ENCODE data around the gene RORB.

RORB gene

DNA sequence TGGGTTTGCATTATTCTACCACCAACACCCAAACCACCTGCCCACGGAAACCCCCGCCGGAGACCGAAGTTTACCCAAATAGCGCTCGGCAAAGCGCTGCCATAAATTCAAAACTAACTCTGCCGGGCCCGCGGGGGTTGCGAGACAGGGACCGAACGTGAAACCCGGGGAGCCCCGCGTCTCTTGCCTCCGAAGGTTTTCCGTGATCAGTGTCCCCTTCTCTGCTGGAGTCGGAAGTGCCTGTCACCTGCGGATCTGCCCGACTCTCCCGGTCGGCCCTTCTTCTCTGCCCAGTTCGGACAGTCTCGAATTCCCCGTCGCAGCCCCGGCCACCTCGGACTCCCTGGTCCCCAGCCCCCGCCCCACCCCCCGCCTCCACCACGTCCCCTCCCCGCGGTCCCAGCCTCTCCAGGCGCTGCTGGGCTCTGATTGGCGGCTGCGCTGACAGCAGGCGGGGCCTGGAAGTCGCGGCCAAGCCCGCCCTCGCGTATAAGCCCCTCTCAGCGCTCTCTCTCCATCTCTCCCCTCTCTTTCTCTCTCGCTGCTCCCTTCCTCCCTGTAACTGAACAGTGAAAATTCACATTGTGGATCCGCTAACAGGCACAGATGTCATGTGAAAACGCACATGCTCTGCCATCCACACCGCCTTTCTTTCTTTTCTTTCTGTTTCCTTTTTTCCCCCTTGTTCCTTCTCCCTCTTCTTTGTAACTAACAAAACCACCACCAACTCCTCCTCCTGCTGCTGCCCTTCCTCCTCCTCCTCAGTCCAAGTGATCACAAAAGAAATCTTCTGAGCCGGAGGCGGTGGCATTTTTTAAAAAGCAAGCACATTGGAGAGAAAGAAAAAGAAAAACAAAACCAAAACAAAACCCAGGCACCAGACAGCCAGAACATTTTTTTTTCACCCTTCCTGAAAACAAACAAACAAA, at the start of gene RORB:
Gene RORB (plus strand): TSS at position 517 of the 929 bp plus-strand sequence. CDS start 642 bp downstream, outside the sequence.
- in situ Hi-C loops (cut with HindIII; ENCODE audit: low sequenced_read_pairs), result no loop called here

DNA sequence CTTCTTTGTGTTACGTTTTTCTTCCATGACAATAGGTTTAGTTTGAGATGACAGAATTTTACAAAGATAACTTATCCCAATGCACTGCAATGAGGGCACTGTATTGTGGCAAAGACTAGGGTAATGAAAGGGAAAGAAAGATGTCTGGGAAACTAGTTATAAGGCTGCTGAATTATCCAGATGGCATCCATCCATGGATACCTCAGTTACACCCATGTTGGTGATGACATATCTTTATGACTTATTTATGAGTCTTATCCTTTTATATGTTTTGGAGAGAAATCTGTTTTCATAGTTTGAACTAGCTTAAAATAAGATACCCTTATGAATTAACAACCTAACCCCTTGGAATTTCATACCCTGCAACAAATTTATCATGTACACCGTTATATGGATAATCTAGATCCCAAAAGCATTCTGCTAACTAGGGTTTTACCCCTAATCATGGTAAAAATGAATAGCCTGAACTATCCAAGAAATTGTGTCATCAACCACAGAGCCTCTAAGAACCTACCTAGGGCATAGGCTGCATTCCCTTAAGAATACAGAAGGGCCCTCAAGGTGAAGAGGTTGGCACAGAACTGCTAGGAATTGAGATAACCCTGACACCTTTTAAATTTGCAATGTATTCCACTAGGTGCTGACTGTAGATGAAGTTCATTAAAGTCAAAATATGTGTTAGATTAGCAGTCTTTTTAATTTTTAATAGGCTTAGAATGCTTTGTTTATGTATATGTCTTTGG, 49.5 kb upstream of the RORB start:
- in situ Hi-C loops (cut with HindIII; ENCODE audit: low sequenced_read_pairs), result no loop called here

DNA sequence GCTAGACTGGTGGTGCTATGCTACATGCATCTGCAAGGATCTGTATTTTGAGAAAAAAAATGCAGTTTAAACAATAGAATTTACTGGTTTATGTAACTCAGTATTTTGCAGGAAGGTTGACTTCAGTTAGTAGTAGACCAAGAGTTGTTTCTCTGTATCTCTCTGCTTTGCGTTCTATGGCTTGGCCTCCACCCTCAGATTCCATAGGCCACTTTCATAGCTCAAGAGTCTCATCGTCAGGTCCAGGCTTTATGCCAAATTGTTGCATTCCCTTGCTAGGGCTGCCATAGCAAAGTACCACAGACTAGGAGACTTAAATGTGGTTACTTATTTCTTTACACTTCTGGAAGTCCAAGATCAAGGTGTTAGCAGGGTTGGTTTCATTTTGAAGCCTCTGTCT, 48.1 kb upstream of the RORB start:
- in situ Hi-C loops (cut with HindIII; ENCODE audit: low sequenced_read_pairs), result no loop called here

DNA sequence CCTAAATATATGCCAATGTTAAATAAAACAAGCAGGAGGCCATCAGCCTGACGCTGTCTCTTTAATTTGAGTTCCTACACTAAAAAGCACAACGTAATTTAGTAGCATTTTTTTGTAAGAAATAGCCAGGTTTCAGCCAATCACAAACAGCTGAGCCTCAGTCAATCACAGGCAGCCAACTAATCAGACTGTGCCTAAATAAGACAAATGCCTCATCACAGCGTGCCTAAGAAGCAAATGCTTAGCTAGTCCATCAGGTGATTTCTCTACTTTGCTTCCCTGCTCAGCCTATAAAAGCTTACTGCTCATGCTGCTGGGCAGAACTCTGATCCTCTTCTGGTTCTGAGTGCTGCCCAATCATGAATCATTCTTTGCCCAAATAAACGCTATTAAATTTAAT, 38.3 kb upstream of the RORB start:
- in situ Hi-C loops (cut with HindIII; ENCODE audit: low sequenced_read_pairs), result no loop called here

DNA sequence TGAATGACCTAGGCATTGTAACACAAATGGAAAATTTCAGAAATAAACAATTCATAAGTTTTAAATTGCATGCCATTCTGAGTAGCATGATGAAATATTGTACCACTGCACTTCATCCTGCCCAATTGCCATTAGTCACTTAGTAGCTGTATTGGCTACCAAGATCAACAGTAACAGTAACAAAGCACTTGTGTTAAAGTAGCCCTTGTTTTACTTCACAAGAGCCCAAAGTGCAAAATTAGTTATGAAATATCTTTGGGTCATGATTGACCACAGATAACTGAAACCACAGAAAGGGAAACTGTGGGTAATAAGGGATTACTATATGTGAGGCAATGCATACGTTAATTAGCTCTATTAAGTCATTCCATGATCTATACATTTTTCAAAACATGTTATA, 33.3 kb upstream of the RORB start:
- in situ Hi-C loops (cut with HindIII; ENCODE audit: low sequenced_read_pairs), result no loop called here

DNA sequence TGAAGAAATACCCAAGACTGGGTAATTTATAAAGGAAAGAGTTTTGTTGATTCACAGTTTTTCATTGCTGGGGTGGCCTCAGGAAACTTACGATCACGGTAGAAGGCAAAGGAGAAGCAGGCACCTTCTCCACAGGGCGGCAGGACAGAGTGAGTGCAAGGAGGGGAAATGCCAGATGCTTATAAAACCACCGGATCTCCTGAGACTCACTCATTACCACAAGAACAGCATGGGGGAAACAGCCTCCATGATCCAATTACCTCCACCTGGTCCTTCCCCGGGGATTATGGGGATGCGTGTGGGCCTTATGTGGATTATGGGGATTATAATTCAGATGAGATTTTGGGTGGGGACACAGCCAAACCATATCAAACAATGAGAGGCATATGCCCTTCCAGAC, 18.5 kb upstream of the RORB start:
- in situ Hi-C loops (cut with HindIII; ENCODE audit: low sequenced_read_pairs), result no loop called here

DNA sequence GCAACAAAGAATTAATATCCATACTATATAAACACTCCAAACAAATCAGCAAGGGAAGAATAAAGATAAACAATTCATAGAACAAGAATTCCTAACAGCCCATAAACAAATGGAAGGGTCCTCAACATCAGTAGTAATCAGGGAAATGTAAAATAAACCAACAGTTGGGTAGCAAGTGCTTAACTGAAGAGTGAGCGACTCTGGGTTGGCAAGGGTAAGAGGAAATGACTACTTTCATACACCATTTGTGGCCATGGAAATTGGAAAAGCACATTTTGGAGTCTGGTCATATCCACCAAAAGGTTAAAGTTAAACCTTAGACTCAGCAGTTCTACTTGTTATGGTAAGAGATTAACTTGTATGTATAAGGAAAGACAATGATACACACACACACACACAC, 17.4 kb upstream of the RORB start:
- in situ Hi-C loops (cut with HindIII; ENCODE audit: low sequenced_read_pairs), result no loop called here

DNA sequence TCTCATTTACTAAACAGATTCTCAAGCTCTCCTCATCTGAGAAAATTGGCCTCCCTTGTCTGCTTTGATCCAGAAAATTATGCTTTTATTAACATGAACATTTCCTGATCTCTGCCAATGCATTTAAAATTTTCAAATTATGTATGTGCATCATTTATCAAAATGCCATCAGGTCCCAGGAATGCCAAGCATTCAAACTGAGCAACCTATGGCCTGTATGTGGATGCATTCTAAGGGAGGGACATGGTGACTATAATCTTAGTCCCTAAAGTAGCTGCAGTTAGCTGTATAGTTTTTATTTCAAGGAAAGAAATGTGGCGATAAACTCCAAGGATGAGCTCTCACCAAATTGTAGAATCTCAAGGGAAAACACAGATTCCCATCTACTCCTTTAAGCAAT, 9.7 kb upstream of the RORB start:
- in situ Hi-C loops (cut with HindIII; ENCODE audit: low sequenced_read_pairs), result no loop called here

DNA sequence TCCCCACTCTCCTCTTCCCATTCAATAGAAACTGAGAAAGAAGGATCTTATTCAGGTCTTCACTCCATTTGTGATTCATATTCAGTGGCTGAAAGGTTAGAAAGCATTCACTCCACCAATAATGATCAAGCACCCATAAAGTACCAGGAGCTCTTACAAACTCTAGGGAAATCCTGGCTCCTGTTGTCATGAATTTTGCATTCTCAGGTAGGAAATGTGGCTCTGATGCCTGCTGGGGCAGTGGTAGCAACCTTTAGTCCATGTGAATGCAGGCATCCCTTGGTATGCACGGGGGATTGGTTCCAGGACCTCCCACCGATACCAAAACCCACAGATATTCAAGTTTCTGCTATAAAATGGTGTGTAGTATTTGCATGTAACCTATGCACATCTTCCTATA, 3.6 kb upstream of the RORB start:
- in situ Hi-C loops (cut with HindIII; ENCODE audit: low sequenced_read_pairs), result no loop called here

DNA sequence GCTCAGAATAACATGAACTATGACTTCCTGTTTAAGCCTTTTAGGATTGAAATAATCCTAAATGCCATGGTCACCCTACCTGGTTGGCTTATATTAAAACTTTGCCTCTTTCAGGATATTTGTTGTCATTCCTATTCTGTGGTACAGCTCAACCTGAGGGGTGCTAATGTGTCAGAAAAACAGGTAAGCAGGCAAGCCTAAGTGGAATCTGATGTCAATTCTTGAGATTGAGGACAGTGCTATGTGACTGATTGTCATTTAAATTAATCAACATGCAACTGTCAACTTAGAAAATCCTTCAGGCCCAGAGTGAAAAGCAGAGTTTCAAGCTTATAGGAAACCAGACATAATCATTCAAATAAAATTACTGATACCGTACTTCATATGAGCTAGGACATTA, 2.6 kb upstream of the RORB start:
- in situ Hi-C loops (cut with HindIII; ENCODE audit: low sequenced_read_pairs), result no loop called here

DNA sequence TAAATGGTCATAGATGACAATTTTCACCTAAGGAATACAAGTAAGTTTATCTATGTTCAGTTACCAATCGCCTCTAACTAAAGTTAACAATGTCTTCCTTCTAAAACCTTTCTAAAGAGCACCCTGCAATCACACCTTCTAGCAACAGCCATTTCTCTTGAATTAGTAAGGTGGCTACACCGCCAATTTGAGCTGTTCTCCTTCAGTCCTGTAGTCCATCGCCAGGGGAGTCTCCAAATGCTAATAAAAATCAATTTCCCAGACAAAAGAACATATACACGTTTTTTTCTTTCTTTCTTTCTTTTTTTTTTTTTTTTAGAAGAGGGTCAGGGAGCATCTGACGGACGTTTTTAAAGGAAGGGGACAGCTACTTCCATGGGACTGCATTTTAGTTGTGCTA, 729 bp upstream of the RORB start:
- in situ Hi-C loops (cut with HindIII; ENCODE audit: low sequenced_read_pairs), result no loop called here

DNA sequence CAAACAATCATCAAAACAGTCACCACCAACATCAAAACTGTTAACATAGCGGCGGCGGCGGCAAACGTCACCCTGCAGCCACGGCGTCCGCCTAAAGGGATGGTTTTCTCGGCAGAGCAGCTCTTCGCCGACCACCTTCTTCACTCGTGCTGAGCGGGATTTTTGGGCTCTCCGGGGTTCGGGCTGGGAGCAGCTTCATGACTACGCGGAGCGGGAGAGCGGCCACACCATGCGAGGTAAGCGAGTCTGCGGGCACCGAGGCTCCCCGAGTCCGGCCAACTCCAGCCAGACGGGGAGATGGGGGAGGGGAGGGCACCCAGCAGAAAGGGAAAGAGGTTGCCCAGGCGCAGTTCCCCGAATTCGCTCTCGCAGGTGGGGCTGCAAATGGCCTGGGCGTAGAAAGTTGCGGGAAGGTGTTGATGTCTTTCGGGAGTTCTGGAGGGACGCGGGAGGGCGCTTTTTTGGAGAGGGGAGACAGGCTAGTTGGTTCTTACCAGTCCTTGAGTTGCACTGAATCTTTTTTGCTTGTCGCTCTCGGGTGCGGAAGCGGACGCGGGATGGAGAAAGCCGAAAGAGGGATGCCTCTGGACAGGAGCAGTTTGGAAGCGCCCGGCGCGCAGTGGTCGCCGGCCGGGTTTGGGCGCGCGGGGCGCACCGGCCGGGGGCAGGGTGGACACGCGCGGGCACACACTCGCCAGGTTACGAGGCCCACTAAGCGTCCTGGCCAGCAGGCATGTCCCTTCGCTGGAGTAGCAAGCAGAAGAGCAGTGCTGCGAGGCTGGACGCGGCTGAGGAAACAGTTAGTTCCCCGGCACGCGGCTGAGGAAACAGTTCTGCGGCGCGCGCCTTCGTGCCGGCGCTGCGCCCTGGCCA, 849 bp downstream of the RORB start:
- in situ Hi-C loops (cut with HindIII; ENCODE audit: low sequenced_read_pairs), result no loop called here

DNA sequence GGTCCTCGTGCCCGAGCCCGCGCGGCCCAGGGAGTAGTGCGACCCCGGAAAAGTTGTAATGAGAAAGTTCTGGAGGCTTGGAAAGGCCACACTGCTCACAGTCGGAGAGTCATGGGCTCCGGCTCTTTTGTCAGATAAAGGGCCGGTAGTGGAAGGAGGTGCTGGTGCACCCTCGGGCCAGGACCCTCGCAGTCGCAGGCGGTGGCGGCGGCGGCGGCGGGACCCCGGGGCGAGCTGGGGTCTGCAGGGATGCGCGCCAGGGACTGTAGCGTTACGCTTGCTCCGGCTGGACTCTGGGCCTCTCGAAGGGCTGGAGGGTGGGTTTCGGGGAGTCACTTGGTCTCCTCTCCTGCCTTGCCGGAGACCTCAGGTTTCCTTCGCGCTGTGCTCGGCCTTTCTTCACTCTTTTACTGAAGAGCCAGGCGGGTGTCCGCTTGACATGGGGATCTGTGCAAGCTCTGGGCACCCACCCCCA, 1.5 kb downstream of the RORB start:
- in situ Hi-C loops (cut with HindIII; ENCODE audit: low sequenced_read_pairs), result no loop called here

DNA sequence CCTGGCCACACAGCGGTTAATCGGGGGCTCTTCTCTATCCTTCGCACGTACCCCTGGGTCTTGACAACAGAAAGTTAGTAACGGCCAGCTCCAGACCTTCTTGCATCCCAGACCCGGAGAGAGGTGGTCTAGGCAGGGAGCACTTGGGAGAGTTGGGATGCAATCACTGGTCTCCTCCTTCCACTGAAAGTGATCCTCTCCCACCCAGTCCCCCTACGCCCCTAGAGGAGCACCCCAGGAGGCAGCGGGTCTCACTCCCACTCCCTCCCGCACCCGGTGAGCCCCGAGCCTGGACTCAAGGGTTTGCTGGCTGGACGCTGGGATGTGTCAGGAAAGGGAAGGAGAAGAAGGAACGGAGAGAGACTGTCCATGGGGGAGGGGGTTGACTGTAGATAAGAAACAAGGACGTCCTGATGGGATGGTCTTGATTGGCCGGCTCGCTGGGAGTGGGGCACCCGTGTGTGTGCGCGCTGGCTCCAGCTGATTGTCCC, 2.0 kb downstream of the RORB start:
- in situ Hi-C loops (cut with HindIII; ENCODE audit: low sequenced_read_pairs), result no loop called here

DNA sequence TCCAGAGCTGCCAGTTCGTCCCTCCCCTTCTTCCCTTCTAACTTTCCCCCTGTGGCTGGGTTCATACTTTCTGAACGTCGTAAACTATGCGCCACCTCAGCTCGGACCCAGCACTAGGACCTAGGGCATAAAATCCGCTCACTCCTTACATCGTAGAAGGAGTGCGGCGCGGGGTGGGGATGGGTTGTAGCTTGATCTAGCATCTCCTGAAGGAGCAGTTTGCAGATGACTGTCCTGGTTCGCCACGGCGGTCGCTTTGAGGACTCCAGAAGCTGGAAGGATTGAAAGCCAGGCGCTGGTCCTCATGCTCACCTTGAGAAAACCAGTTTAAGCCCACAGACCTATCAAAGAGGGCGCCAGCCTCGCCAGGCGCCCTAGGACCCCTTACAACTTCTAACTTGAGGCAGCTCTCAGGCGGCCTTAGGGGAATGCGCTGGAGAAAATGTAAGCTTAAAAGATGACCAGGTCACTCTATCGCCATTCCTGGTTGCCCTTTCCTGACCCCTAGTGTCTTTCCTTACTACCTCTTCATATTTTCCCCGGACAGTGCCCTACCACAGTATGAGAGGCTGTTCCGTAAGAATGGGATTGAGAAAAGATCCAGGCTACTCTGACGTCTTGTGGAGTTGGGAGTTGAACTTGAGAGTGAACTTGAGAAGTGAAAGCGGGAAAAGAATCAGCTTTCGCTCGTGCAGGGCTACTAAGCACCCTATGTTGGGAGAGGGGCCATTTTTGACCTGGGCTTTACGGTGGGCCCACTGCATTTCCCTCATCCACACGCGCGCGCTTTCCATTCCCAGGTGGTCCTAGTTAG, 2.8 kb downstream of the RORB start:
- in situ Hi-C loops (cut with HindIII; ENCODE audit: low sequenced_read_pairs), result no loop called here

DNA sequence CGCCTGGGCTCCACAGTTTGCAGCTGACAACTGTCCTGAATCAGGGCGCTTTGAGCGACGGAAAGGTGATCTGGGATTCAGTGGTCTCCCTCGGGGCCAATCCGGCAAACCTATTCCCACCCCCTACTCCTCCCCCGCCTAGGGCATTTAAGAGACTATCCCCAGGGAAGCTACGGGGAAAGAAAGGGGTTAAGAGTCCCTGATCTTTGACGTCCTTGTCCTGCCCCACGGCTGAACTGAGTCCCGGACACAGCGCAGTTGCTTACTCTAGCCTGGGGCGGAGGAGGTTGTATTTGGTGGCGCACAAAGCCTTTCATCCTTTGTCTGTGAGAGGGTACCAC, 3.4 kb downstream of the RORB start:
- in situ Hi-C loops (cut with HindIII; ENCODE audit: low sequenced_read_pairs), result no loop called here

DNA sequence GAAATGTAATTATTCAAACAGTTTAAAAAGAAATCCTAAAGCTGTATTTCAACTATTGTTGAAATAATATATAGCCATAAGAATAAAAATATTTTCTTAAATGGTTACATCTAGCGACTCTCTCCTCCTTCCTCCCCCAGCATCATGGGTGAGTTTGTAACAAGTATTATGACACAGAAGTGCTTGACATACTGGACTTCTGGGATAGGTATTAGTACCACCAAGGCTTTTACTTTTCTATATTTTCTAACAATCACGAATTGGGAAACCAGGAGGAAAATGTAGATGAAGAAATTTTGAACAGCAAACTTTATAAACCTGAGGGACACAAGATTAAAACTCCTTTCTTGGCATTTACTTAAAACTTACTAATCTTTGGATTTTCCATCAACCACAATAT, 4.4 kb downstream of the RORB start:
- in situ Hi-C loops (cut with HindIII; ENCODE audit: low sequenced_read_pairs), result no loop called here

DNA sequence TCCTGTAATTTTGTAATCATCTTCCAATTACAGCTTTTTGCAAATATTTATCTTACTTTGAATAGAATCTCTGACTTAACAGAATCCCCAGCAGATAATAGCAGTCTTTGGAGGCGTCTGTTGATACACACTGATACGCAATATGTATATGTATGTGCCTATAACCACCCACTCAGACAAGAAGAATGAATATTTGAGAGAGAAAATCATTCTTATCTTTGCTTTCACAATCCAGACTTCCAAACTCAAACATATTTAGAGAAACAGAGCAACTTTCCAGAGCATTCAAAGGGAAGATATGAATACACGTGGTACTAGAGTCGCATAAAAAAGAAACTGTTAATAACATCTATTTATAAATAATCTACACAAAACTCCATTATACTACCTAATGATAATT, 6.1 kb downstream of the RORB start:
- in situ Hi-C loops (cut with HindIII; ENCODE audit: low sequenced_read_pairs), result no loop called here

DNA sequence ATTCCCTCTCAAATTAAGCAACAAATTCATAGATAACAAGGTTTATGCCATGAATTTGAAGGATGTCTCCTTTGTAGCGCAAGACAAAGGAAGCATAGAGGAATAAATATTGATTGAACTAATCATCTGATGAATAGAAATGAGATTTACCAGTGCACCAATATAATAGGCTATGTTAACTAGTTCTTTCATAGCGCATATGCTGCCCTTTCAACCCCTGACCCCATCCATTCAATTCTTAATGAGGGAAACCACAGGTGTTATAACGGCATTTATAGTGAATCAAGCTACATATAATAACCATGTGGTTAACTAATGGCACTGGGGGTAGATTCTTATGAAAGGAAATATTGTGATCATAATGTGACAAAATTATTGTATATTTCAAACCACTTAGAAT, 6.5 kb downstream of the RORB start:
- in situ Hi-C loops (cut with HindIII; ENCODE audit: low sequenced_read_pairs), result no loop called here

DNA sequence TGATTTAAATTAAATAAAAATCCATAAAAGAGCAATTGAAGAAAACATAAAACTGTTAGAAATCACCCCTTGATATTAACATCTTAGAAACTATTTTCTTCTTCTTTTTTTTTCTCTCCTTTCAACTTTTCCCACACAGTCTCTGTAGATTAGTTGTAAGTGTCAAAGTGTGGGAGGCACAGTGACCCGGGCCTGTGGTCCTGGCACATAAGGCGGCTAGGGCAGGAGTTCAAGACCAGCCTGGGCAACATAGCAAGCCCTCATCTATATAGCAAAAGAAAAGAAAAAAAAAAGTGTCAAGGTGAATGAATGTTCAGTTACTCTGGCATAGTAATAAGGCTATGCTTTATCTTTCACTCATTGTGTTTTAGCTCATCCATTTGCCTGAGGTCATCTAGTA, 14.2 kb downstream of the RORB start:
- in situ Hi-C loops (cut with HindIII; ENCODE audit: low sequenced_read_pairs), result no loop called here

Data from DLD1 (cell line).